Stimulated activated CD4-positive, alpha-beta T cell treated with anti-CD3 and anti-CD28 coated beads, Interleukin-4, amount 100 ng/mL, for 24 hours (primary cell): ENCODE results near the gene GRK2.
A peak's percentile ranks its signal among the peaks of the same experiment; 100 is the strongest.

Source experiments
- DNase-seq: peaks from one replicate; pipeline ENCODE4 v3.0.0-alpha.2; 2020

Gene GRK2

DNA sequence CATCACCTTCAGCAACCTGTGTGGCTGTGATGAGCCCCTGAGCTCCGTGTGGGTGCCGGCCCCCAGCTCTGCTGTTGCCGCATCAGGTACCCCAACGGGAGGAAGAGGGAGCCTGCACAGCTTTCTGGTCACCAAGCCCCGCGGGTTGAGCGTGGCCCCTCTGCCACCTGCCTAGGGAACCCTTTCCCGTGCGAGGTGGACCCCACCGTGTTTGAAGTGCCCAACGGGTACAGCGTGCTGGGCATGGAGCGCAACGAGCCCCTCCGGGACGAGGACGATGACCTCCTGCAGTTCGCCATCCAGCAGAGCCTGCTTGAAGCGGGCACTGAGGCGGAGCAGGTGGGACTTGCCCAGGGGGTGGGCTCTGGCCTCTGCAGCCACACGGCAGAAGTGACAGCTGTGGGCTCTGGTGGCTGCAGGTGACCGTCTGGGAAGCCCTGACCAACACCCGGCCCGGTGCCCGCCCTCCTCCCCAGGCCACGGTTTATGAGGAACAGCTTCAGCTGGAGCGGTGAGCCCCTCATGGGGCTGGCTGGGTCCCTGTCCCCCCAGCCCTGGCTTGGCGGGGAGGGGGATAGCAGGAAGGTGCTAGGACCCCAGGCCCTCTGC lies 35.1 kb downstream of the GRK2 start:
- no peak for DNase-seq

- DNase-seq = no peak
Measured at GRCh38 chr11:67301951-67302516, 35.8 kb downstream of the GRK2 start.

- DNase-seq = no peak
Measured at GRCh38 chr11:67302571-67303131, 36.4 kb downstream of the GRK2 start.

DNA sequence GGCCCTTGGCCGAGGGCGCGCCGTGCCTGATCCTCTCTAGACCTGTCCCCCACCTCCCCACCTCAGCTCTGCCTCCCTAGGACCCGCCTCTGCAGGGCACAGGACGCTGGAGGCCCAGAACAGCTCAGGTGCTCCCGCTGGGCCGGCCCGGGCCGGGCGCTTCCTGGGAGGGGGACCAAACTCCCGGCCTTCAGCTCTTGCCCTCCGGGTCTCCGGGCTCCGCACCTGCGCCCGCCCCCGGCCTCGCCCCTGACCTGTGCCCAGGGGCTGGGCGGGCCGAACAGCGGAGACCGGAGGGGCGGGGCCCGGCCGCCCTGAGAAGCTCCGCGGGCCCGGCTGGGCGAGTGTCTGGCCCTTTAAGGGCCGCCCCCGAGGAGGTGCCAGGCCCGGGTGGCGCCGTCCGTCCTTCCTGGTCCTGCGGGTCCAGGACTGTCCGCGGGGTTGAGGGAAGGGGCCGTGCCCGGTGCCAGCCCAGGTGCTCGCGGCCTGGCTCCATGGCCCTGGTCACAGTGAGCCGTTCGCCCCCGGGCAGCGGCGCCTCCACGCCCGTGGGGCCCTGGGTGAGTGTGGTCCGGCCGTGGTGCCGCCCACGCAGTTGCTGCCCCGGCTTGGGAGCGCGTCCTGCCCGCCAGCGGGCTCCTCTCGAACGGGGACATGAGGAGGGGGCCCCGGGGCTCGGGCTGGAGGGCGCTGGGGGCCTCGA lies 37.0 kb downstream of the GRK2 start, which contains the start of gene SSH3:
SSH3 (plus strand) TSS at position 399 of the 703 bp plus-strand sequence; CDS start at position 495, 96 bp downstream.
- peak; percentile 48 for DNase-seq

GRCh38 chr11:67303835-67304411 lies 37.6 kb downstream of the GRK2 start:
- DNase-seq = no peak

DNA sequence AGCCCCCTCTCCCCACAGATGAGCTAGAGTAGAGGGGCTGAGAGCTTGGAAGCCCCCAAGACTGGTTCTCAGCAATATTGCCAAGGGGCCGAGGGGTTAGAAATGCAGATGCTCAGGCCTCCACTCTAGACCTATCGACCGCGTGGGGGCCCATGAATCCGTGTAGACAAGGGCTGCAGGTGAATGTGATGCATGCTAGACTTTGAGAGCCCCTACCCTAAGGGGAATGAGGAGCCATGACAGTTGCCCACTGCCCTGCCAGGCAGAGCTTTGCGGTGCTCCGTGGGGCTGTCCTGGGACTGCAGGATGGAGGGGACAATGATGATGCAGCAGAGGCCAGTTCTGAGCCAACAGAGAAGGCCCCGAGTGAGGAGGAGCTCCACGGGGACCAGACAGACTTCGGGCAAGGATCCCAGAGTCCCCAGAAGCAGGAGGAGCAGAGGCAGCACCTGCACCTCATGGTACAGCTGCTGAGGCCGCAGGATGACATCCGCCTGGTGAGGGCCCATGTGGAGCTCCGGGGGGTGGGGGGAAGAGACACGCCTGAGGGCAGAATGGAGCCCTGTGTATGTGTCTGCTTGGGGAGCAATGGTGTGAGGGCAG lies 38.3 kb downstream of the GRK2 start:
- DNase-seq = no peak

DNA sequence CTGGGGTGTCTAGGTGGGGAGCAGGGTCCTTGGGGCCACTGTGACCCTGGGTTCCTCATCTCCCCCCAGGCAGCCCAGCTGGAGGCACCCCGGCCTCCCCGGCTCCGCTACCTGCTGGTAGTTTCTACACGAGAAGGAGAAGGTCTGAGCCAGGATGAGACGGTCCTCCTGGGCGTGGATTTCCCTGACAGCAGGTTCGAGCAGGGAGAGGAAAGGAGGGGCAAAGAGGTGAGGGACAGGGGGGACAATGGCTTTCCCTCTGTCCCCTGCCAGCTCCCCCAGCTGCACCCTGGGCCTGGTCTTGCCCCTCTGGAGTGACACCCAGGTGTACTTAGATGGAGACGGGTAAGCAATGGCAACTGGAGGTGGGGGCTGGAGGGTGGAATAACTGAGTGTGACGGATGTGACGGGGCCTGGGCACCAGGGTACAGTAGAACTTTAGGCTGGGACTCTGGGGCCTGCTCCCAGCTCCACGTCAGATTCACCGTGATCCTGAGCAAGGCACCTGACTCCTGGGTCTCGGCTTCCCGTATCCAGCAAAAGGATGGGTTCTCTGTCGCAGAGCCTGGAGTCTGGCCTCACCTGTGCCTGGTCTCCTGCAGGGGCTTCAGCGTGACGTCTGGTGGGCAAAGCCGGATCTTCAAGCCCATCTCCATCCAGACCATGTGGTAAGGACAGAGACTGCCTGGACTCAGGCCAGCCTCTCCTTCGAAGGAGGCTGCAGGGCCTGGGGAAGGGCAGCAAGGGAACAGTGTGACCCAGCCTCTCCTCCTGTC lies 40.7 kb downstream of the GRK2 start:
- DNase-seq = no peak

DNA sequence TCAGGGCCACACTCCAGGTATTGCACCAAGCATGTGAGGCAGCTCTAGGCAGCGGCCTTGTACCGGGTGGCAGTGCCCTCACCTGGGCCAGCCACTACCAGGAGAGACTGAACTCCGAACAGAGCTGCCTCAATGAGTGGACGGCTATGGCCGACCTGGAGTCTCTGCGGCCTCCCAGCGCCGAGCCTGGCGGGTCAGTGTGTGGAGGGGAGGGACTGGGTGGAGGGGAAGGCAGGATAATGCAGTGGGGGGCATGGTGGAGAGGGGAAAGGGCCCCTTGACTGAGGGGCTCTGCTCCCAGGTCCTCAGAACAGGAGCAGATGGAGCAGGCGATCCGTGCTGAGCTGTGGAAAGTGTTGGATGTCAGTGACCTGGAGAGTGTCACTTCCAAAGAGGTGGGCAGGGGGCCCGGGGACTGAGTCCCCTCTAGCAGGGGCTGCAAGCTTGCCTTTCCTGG lies 41.3 kb downstream of the GRK2 start:
- DNase-seq = no peak

- no peak for DNase-seq
Measured at GRCh38 chr11:67308031-67308866, 42.0 kb downstream of the GRK2 start.

DNA sequence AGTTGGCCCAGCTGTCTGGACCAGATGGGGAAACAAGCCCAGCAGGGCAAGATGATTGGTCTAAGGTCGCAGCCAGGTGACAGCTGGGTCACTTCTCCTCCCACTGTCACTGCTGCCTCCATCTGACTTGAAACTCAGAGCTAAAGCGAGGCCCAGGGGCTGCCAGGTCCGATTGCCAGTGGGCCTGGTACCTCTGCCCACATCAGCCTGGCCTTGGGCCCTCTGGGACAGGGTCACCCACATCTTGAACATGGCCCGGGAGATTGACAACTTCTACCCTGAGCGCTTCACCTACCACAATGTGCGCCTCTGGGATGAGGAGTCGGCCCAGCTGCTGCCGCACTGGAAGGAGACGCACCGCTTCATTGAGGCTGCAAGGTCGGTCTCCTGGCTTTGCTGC lies 42.9 kb downstream of the GRK2 start:
- no peak for DNase-seq

- DNase-seq = no peak
Measured at GRCh38 chr11:67309661-67310061, 43.4 kb downstream of the GRK2 start.

GRCh38 chr11:67310246-67311050 lies 44.2 kb downstream of the GRK2 start:
- no peak for DNase-seq

GRCh38 chr11:67311051-67311555 lies 44.8 kb downstream of the GRK2 start:
- no peak for DNase-seq

GRCh38 chr11:67311556-67312082 lies 45.3 kb downstream of the GRK2 start:
- DNase-seq = no peak

DNA sequence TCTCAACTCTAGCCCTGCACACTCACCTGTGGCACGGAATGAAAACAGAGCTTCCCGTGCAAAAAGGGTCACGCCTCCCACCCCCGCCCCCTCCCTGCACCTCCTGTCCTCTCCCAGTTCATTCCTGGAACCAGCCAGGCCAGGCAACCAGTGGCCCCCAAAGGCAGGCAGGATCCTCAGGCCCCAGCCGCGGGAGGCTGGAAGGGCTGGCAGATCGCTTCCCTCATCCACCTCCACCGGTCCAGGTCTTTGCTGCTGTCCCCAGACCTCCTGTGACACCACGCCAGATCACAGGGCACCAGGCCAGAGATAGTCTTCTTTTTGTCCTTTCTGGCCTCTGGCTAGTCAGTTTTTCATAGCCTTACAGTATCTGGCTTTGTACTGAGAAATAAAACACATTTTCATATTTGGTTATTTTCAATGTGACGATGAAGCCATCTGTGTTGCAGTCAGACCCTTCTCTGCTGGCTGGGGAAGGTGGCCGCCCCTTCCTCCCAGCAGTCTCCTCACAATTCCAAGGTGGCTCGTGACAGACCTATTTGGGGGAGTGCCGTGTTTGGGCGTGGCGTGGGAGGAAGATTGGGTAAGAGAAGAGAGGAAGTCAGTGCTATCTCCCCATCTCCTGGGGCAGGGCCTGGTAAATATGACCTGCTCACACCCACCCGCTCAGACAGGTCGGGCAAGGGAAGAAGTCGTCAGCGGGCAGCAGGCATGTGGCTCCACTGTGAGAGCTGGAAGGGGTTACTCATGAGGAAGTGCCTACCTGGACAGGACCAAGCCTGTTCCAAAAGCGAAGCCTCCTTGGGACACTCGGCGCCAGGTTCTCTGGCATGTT lies 46.1 kb downstream of the GRK2 start:
- peak; percentile 44 for DNase-seq

- no peak for DNase-seq
Measured at GRCh38 chr11:67313125-67313890, 47.0 kb downstream of the GRK2 start.

GRCh38 chr11:67314218-67314617 lies 47.9 kb downstream of the GRK2 start:
- no peak for DNase-seq

DNA sequence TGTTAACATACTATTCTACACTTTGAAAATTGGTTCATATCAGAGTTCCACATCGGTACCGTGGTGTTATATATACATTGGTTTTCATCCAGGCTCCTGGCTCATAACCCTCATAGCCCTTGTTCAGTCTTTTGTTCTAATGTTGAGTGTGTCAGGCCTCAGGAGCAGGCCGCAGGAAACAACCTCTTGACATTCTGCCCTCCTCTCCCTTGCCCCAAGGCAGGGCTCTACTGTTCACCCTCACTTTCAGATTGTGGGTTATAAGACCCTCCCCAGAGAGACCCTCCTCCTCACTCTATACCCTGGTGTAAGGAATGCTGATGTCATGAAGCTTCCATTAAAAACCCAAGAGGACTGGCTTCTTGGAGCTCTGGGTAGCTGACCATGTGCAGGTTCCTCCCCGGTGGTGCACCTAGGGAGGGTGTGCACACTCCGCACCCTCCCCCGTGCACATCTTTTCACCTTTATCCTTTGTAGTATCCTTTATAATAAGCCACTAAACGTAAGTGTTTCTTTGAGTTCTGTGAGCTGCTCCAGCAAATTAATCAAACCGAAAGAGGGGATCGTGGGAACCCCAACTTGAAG lies 49.1 kb downstream of the GRK2 start:
- DNase-seq = no peak
